IPS-20b (cell line): ENCODE data around the gene CSMD2.

Experiments used
- H3K27ac ChIP-seq: one replicate; pipeline ENCODE4 v1.5.1; 2013; ENCODE audit warnings: low read length
- H3K27me3 ChIP-seq: 2 replicates; pipeline ENCODE4 v1.6.1; 2013; ENCODE audit warnings: mild to moderate bottlenecking, low read length, inconsistent platforms; ENCODE audit not compliant: insufficient read depth
- H3K36me3 ChIP-seq: 2 replicates; pipeline ENCODE4 v1.6.1; 2013; ENCODE audit warnings: low read depth, mild to moderate bottlenecking, inconsistent platforms, low read length, moderate library complexity; ENCODE audit not compliant: insufficient read depth
- H3K4me1 ChIP-seq: 2 replicates; pipeline ENCODE4 v1.6.1; 2013; ENCODE audit warnings: mild to moderate bottlenecking, control low read depth, inconsistent platforms, low read length, moderate library complexity; ENCODE audit not compliant: insufficient read depth
- H3K4me3 ChIP-seq: 2 replicates; pipeline ENCODE4 v1.5.1; 2013; ENCODE audit warnings: mild to moderate bottlenecking, low read length, inconsistent platforms
- H3K9ac ChIP-seq: 2 replicates; pipeline ENCODE4 v1.6.1; 2013; ENCODE audit warnings: low read depth, mild to moderate bottlenecking, inconsistent platforms, low read length, moderate library complexity
- H3K9me3 ChIP-seq: 2 replicates; pipeline ENCODE4 v1.6.1; 2013; ENCODE audit warnings: mild to moderate bottlenecking, low read depth, low read length, inconsistent platforms; ENCODE audit not compliant: insufficient read depth

CSMD2 gene

DNA sequence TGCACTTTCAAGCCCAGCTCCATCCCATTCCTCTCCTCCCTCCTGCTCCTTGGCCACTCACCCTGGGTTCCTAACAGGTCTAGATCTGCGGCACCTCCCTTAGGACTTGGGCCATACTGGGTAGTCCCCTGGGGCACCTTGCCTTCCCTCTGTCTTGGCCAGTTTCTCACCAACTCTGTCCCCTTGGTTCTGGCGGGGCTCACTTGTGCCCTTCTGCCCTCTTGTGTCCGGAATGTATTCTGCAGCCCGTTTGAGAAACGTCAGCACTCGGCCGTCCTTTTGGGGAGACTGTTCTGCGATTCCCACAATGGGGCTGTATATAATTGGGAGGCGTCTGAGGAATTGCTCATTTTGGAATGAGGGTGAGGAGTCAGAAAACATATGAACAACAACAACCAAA, 530.2 kb downstream of the CSMD2 start:
- Histone ChIP-seq H3K27me3 (peaks cover 17% of the 10 kb centered on the region), H3K4me3 (no peak overlapping the region), H3K27ac (no peak overlapping the region), H3K36me3 (no peaks in the 10 kb centered on the region), H3K9me3 (no peaks in the 10 kb centered on the region), H3K4me1 (peaks cover 10% of the 10 kb centered on the region), H3K9ac (no peak overlapping the region)

DNA sequence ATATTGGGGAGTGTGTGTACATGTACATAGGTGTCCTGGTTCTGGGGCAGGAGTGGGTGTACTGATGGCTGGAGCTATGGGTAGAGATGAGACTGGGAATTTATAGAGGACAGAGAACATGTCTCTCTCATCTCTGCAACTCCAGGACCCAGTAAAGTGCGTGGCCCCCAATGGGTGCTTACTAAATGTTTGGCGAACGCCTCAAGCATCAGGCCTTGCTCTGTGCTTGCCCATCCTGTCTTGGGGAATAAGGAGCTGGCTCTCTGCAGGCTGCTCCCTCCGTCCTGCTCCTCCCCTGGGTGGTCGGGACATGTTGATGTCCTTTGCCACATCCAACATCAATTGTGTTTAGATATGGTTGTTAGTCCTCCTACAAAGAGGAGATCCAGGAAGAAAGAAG, 530.9 kb downstream of the CSMD2 start:
- H3K27ac ChIP-seq, result no peak overlapping the region
- H3K4me1 ChIP-seq, result peaks cover 10% of the 10 kb centered on the region
- peaks cover 17% of the 10 kb centered on the region for H3K27me3 ChIP-seq
- no peaks in the 10 kb centered on the region for H3K36me3 ChIP-seq
- H3K4me3 ChIP-seq, result no peak overlapping the region
- no peaks in the 10 kb centered on the region for H3K9me3 ChIP-seq
- H3K9ac ChIP-seq, result no peak overlapping the region

DNA sequence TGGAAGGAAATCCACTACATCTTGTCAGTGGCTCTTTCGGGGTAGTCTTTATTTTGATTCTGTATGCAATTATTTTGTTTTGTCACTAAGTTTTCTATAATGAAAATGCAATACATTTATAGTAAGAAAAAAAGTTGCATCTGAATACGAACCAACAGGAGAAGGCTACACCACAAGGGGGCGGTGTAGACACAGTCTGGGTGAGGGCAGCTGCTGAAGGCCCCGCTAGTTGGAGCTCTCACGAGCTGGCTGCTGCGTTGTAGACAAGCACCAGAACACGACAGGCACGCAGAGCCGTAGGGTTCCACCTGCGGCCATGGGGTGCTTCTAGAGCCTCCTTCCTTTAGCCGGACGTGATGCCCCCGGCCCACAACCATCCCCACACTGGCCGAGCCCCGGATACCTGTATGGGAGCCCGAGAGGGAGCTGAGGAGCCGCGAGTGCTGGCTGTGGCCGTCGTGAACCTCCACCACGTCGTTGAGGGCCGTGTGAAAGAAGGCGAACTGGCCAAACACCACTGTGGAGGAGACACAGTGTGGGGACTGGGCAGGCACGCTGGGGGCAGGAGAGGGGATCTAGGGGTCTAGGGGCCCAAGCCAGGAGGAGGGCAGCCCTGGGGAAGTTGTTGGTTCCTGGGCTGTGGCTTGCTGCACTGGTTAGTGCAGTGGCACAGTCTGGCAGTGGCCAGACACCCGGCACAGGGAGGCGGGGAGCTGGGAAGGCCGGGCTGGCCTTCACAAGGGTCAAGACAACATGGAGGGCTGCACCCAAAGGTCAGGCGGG, 531.8 kb downstream of the CSMD2 start:
- Histone ChIP-seq H3K9ac (no peak overlapping the region), H3K9me3 (no peaks in the 10 kb centered on the region), H3K4me1 (peaks cover 10% of the 10 kb centered on the region), H3K27me3 (peaks cover 17% of the 10 kb centered on the region), H3K27ac (no peak overlapping the region), H3K4me3 (no peak overlapping the region), H3K36me3 (no peaks in the 10 kb centered on the region)

DNA sequence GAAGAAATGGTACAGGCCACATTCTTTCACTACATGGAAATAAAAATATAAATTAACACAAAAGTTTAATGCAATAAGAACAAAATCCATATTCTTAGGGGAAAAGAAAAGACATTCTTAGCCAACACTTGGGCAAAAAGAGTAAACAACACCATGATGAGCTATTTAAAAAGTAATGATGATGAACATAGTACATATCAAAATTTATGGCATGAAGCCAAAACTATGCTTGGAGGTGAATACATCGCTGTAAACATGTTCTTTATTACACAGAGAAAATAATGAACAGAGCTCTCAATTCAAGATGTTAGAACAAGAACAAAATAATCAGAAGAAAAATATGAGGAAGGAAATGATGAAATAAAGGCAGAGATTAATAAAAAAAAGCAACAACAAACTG, 534.3 kb downstream of the CSMD2 start:
- peaks cover 5% of the 10 kb centered on the region for H3K4me1 ChIP-seq

DNA sequence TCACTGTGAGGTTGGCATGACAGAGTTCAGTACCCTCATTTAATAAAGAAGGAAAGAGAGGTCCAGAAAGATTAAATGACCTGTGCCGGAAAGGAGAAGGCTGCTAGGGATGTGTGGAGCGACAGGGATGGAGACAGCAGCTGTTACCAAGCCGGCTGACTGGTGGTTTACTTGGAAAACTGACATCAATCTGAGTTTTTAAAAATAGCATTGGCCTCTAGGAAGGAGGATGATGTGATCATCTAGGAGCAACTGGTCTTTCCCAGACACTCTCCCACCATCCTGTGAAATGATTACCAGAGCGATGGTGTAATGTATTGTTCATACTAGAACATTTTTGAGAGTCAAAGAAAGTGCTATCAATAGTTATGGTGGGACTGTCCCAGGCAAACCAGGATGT, 538.2 kb downstream of the CSMD2 start:
- H3K9ac ChIP-seq, result no peak overlapping the region
- no peak overlapping the region for H3K4me3 ChIP-seq
- H3K9me3 ChIP-seq, result no peaks in the 10 kb centered on the region
- no peaks in the 10 kb centered on the region for H3K4me1 ChIP-seq
- peaks cover 10% of the 10 kb centered on the region; the same call in 1 of the 2 replicates for H3K36me3 ChIP-seq
- H3K27ac ChIP-seq, result no peak overlapping the region
- H3K27me3 ChIP-seq, result no peaks in the 10 kb centered on the region

More for the DNA sequence above, 534.3 kb downstream of the CSMD2 start:
- no peaks in the 10 kb centered on the region for H3K9me3 ChIP-seq
- no peaks in the 10 kb centered on the region for H3K36me3 ChIP-seq
- H3K9ac ChIP-seq, result no peak overlapping the region
- no peak overlapping the region for H3K4me3 ChIP-seq
- peaks cover 17% of the 10 kb centered on the region for H3K27me3 ChIP-seq
- no peak overlapping the region for H3K27ac ChIP-seq

- H3K27ac ChIP-seq, result no peak overlapping the region
- H3K27me3 ChIP-seq, result no peaks in the 10 kb centered on the region
- H3K4me1 ChIP-seq, result no peaks in the 10 kb centered on the region
- no peaks in the 10 kb centered on the region for H3K9me3 ChIP-seq
- H3K36me3 ChIP-seq, result peaks cover 10% of the 10 kb centered on the region; the same call in 1 of the 2 replicates
- H3K9ac ChIP-seq, result no peak overlapping the region
- no peak overlapping the region for H3K4me3 ChIP-seq
These were observed 539.8 kb downstream of the CSMD2 start for GRCh38 chr1:33624991-33625870.

DNA sequence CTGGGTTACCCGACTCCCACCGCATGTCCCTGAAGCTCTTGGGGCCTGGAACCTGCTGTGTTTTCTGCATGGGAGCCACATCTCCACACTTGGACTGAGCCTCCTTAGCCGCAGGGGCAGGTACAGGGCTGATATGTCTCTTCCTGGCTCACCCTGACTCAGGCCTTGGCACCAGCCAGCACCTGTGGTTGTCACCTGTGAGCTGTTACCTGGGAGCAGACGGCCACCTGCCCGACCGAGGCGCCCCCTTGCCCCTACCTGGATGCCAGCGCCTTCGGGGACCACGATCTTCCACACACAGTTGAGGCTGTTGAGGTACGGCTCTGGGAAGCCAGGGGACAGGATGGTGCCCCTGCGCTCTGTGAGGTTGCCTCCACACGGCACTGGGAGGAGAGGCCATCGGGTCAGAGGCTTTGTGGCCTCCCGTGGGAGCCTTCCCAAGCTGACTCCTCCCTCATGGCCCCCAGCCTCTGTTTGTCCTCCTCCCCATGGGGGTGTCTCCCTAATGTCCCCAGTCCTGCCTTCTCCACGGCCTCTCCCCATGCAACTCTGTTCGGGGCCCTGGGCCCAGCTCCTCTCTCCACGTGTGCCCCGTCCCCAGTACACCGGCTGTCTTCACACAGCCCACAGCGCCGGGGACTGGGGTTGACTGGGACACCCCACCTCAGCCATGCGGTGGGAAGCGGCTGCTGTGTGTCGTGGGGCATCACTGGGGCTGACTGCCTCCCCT, 540.6 kb downstream of the CSMD2 start:
- Histone ChIP-seq H3K36me3 (peaks cover 10% of the 10 kb centered on the region; the same call in 1 of the 2 replicates), H3K9me3 (no peaks in the 10 kb centered on the region), H3K27ac (no peak overlapping the region), H3K4me1 (no peaks in the 10 kb centered on the region), H3K27me3 (no peaks in the 10 kb centered on the region), H3K9ac (no peak overlapping the region), H3K4me3 (no peak overlapping the region)

GRCh38 chr1:33623811-33624210, 541.2 kb downstream of the CSMD2 start:
- Histone ChIP-seq H3K36me3 (peaks cover 10% of the 10 kb centered on the region; the same call in 1 of the 2 replicates), H3K27me3 (no peaks in the 10 kb centered on the region)

GRCh38 chr1:33622757-33623156, 542.3 kb downstream of the CSMD2 start:
- Histone ChIP-seq H3K4me1 (no peaks in the 10 kb centered on the region), H3K9ac (no peak overlapping the region), H3K27ac (no peak overlapping the region), H3K36me3 (peaks cover 10% of the 10 kb centered on the region; the same call in 1 of the 2 replicates), H3K27me3 (no peaks in the 10 kb centered on the region), H3K9me3 (no peaks in the 10 kb centered on the region), H3K4me3 (no peak overlapping the region)

More at GRCh38 chr1:33623811-33624210, 541.2 kb downstream of the CSMD2 start:
- no peaks in the 10 kb centered on the region for H3K9me3 ChIP-seq
- H3K27ac ChIP-seq, result no peak overlapping the region
- H3K4me1 ChIP-seq, result no peaks in the 10 kb centered on the region
- no peak overlapping the region for H3K4me3 ChIP-seq
- no peak overlapping the region for H3K9ac ChIP-seq

DNA sequence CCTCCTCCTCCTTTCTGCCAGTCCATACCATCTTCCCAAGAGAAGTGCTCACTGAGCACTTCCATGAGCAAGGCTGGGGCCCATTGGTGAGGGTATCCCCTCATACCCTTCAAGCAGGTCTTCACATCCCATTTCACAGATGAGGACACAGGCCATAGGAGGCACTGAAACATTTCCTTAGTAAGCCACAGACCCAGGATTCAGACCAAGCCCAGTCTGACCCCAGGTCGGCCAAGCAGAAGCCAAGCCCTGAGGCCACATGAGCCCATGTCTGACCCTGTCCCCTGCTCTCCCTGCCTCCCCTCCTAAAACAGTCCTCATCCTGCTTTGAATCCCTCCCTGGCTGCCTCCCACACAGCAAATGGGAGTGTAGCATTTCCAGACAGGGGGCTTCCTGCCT, 546.4 kb downstream of the CSMD2 start:
- no peaks in the 10 kb centered on the region for H3K4me1 ChIP-seq
- no peak overlapping the region for H3K27ac ChIP-seq
- H3K9ac ChIP-seq, result no peak overlapping the region

GRCh38 chr1:33617451-33617850, 547.6 kb downstream of the CSMD2 start:
- no peaks in the 10 kb centered on the region for H3K9me3 ChIP-seq
- H3K27ac ChIP-seq, result no peak overlapping the region
- no peak overlapping the region for H3K4me3 ChIP-seq
- H3K36me3 ChIP-seq, result no peaks in the 10 kb centered on the region; the same call in 1 of the 2 replicates
- no peak overlapping the region for H3K9ac ChIP-seq
- H3K27me3 ChIP-seq, result no peaks in the 10 kb centered on the region
- no peaks in the 10 kb centered on the region for H3K4me1 ChIP-seq

More for the DNA sequence above, 546.4 kb downstream of the CSMD2 start:
- Histone ChIP-seq H3K4me3 (no peak overlapping the region), H3K36me3 (peaks cover 10% of the 10 kb centered on the region; the same call in 1 of the 2 replicates), H3K27me3 (no peaks in the 10 kb centered on the region), H3K9me3 (no peaks in the 10 kb centered on the region)
